Smooth muscle cell (in vitro differentiated cells): ENCODE measurements around the gene TYK2. TPM values are rescaled to one million over a fixed set of nuclear protein-coding genes. Genes with fewer than 3 reads are reported as not detected.
A peak's percentile ranks its signal among the peaks of the same experiment; 100 is the strongest.

ENCODE experiments used
- DNase-seq: peaks from one replicate; lab custom pipeline; 2025; ENCODE audit not compliant: unreplicated experiment; lab: John Stamatoyannopoulos, UW
- H2AFZ ChIP-seq: fragments of 200-600 bp; sonication (generic); 2 replicates; pipeline ENCODE4 v1.6.0; 2016; ENCODE audit warnings: antibody characterized with exemption, low read depth, mild to moderate bottlenecking
- H3F3A ChIP-seq: fragments of 200-600 bp; sonication (generic); 2 replicates; pipeline ENCODE4 v1.6.0; 2017; ENCODE audit warnings: antibody characterized with exemption, low read depth
- H3K27ac ChIP-seq: fragments of 200-600 bp; sonication (generic); 2 replicates; pipeline ENCODE4 v1.5.1; 2016; ENCODE audit warnings: low read depth, mild to moderate bottlenecking
- H3K27me3 ChIP-seq: fragments of 200-600 bp; sonication (generic); 2 replicates; pipeline ENCODE4 v1.6.1; 2016; ENCODE audit warnings: low read depth, mild to moderate bottlenecking
- H3K36me3 ChIP-seq: fragments of 200-600 bp; sonication (generic); 2 replicates; pipeline ENCODE4 v1.5.1; 2016; ENCODE audit warnings: low read depth
- H3K4me1 ChIP-seq: fragments of 200-600 bp; sonication (generic); 2 replicates; pipeline ENCODE4 v1.5.1; 2016; ENCODE audit warnings: low read depth
- H3K4me2 ChIP-seq: fragments of 200-600 bp; sonication (generic); 2 replicates; pipeline ENCODE4 v1.6.0; 2016; ENCODE audit warnings: mild to moderate bottlenecking
- H3K4me3 ChIP-seq: fragments of 200-600 bp; sonication (generic); 2 replicates; pipeline ENCODE4 v1.5.1; 2016; ENCODE audit warnings: mild to moderate bottlenecking
- H3K79me2 ChIP-seq: fragments of 200-600 bp; sonication (generic); 2 replicates; pipeline ENCODE4 v1.6.0; 2016; ENCODE audit warnings: low read depth, mild to moderate bottlenecking
- H3K9ac ChIP-seq: fragments of 200-600 bp; sonication (generic); 2 replicates; pipeline ENCODE4 v1.6.0; 2016; ENCODE audit warnings: low read depth
- H3K9me3 ChIP-seq: fragments of 200-600 bp; sonication (generic); replicated peaks from 2 replicates; pipeline ENCODE4 v1.5.1; 2016; ENCODE audit warnings: low read depth
- H4K20me1 ChIP-seq: fragments of 200-600 bp; sonication (generic); 2 replicates; pipeline ENCODE4 v1.6.0; 2016; ENCODE audit warnings: low read depth
- CTCF ChIP-seq: fragments of 200-600 bp; sonication (generic); IDR thresholded peaks from 2 replicates; pipeline ENCODE4 v1.5.1; 2017; ENCODE audit warnings: borderline replicate concordance, mild to moderate bottlenecking, antibody characterized with exemption; ENCODE audit not compliant: insufficient read depth, poor library complexity, severe bottlenecking
- WGBS: methylation state at CpG from one replicate; pipeline ENCODE4 v1.1.7; 2016; ENCODE audit warnings: low lambda C conversion rate; 5-methylcytosine and 5-hydroxymethylcytosine counted together
- polyA plus RNA-seq: library from polyadenylated mRNA; unstranded; fragments of >200 nt; fragmentation: Nextera tagmentation; extraction: Ambion mirVana; gene quantifications from 2 replicates; pipeline ENCODE4 v1.2.1, GENCODE V29; 2016
- total RNA-seq: library from RNA; depleted of rRNA; stranded (reverse); fragments of >200 nt; gene quantifications from 2 replicates; pipeline ENCODE4 v1.2.3, GENCODE V29; 2014

Gene TYK2
- total and polyA plus RNA-seq, 2 experiments from 2014 or later = 53.1 to 98.4 TPM

DNA sequence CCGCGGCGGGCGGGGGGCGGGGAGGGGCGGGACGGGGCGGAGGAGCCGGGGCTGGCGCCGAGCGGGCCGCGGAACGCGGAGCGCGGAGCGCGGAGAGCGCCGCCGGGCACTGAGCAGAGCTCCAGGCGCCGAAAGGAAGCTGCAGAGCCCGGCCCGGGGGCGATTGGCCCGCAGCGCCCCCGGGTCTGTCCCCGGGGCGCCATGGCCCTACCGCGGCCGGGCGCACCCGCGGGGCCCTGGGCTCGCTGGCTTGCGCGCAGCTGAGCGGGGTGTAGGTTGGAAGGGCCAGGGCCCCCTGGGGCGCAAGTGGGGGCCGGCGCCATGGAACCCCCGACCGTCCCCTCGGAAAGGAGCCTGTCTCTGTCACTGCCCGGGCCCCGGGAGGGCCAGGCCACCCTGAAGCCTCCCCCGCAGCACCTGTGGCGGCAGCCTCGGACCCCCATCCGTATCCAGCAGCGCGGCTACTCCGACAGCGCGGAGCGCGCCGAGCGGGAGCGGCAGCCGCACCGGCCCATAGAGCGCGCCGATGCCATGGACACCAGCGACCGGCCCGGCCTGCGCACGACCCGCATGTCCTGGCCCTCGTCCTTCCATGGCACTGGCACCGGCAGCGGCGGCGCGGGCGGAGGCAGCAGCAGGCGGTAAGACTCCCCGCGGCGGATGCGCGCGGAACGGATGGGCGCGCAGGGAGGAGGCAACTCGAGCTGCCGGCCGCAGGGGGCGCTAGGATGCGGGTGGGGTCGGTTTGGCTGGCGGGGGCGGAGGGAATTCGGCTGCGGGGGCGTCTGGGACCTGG is 40.3 kb upstream of the TYK2 start, which contains the start of gene PDE4A:
Gene PDE4A (plus strand): TSS at position 95 of the 796 bp plus-strand sequence. CDS start 227 bp downstream, at position 322.
- WGBS = under 1% methylated on average over 69 of the region's 104 CpGs
- peak; percentile 47 for TF ChIP-seq CTCF
- Histone ChIP-seq H3K4me1 (peaks cover 14% of the 10 kb centered on the region), H4K20me1 (no peaks in the 10 kb centered on the region), H3K9ac (no peak within 1 kb of the TSS), H3K36me3 (no peaks in the 10 kb centered on the region), H3F3A (peaks cover 4% of the 10 kb centered on the region), H2AFZ (no peak within 1 kb of the TSS), H3K27me3 (peaks cover 75% of the 10 kb centered on the region), H3K4me3 (peak within 1 kb of the TSS; percentile 32), H3K9me3 (no peaks in the 10 kb centered on the region), H3K27ac (no peak within 1 kb of the TSS), H3K79me2 (no peaks in the 10 kb centered on the region), H3K4me2 (peak within 1 kb of the TSS; percentile 81)
- no peak for DNase-seq

DNA sequence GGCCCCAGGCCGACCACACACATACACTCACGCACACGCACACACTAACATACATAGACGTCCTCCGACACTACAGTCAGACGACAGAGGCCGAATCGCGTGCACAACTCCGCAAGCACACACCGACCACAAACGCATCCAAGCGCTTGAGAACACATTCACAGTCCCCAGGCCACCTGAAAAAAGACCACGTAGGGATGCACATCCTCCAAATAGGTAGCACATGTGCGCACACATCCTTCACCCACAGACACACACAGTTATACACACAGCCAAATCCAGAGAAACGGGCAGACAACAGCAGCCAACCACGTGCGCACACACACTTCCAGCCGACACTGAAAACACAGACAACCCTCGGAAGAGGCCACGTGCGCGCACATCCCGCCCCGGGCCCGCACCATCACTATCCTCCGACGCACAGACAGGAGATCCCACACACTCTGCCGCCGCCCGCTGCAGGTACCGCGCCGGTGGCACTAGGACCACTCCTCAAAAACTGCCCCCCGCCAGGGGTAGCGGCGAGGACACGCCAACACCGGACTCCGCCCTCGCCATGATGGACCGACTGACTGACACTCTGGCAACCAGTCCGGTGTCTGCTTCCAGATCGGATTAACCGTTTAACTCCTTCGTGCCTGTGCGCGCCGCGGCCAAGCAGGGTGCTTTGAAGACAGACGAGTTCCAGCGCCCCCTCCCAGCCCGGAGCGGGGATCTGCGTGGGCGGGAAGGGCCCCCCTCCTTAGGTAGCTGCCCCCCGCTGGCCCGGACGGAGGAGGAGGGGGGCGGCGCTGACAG is 39.5 kb upstream of the TYK2 start:
- WGBS = under 1% methylated on average over 55 of the region's 61 CpGs

GRCh38 chr19:10419200-10419645 is 38.9 kb upstream of the TYK2 start:
- 0% methylated on average over 10 of the region's 40 CpGs for WGBS

More for the DNA sequence above, 39.5 kb upstream of the TYK2 start:
- Histone ChIP-seq H3K4me1 (peaks cover 14% of the 10 kb centered on the region), H2AFZ (no peak overlapping the region), H3K4me2 (peak overlapping the region; percentile 81), H3K9ac (no peak overlapping the region), H3K4me3 (peak overlapping the region; percentile 32), H3K79me2 (no peaks in the 10 kb centered on the region), H3K9me3 (no peaks in the 10 kb centered on the region), H3F3A (peaks cover 4% of the 10 kb centered on the region), H3K36me3 (no peaks in the 10 kb centered on the region), H3K27me3 (peaks cover 67% of the 10 kb centered on the region), H4K20me1 (no peaks in the 10 kb centered on the region), H3K27ac (no peak overlapping the region)
- no peak for TF ChIP-seq CTCF
- DNase-seq = peak; percentile 49

More at GRCh38 chr19:10419200-10419645, 38.9 kb upstream of the TYK2 start:
- H3K9ac ChIP-seq = no peak overlapping the region
- H4K20me1 ChIP-seq = no peaks in the 10 kb centered on the region
- no peaks in the 10 kb centered on the region for H3K79me2 ChIP-seq
- no peak overlapping the region for H2AFZ ChIP-seq
- H3K4me3 ChIP-seq = peak overlapping the region; percentile 32
- TF ChIP-seq CTCF = no peak
- H3K36me3 ChIP-seq = no peaks in the 10 kb centered on the region
- DNase-seq = peak; percentile 31
- H3K9me3 ChIP-seq = no peaks in the 10 kb centered on the region
- H3K27ac ChIP-seq = no peak overlapping the region
- H3F3A ChIP-seq = peaks cover 4% of the 10 kb centered on the region
- peaks cover 63% of the 10 kb centered on the region for H3K27me3 ChIP-seq
- peaks cover 14% of the 10 kb centered on the region for H3K4me1 ChIP-seq
- peak overlapping the region; percentile 81 for H3K4me2 ChIP-seq
